Thymus (tissue), 11 donors: ENCODE measurements around the gene CSTF3. TPM values are rescaled to one million over a fixed set of nuclear protein-coding genes. Genes with fewer than 3 reads are reported as not detected.

Source experiments
- DNase-seq, 9 donors: peaks; one replicate each; pipeline ENCODE4 v3.0.0-alpha.2; 2013; ENCODE audit warnings: low spot score in 9 of 9, low read depth in 6 of 9, missing footprints in 1 of 9
- H3K27ac ChIP-seq, 2 donors: one replicate each; pipeline ENCODE4 v1.5.1; 2013; ENCODE audit warnings: control low read depth in 1 of 2, low read depth in 1 of 2, low read length in 1 of 2, mild to moderate bottlenecking in 1 of 2, moderate library complexity in 1 of 2
- H3K27me3 ChIP-seq, 2 donors: one replicate each; pipeline ENCODE4 v1.5.1; 2013; ENCODE audit warnings: low read length in 1 of 2; ENCODE audit not compliant: control insufficient read depth in 2 of 2, insufficient read depth in 1 of 2
- H3K36me3 ChIP-seq, 2 donors: one replicate each; pipeline ENCODE4 v1.5.1; 2013; ENCODE audit warnings: low read length in 1 of 2, mild to moderate bottlenecking in 1 of 2, moderate library complexity in 1 of 2; ENCODE audit not compliant: control insufficient read depth in 2 of 2, insufficient read depth in 2 of 2
- H3K4me1 ChIP-seq, 2 donors: one replicate each; pipeline ENCODE4 v1.5.1; 2013; ENCODE audit warnings: low read length in 2 of 2; ENCODE audit not compliant: control insufficient read depth in 2 of 2, insufficient read depth in 2 of 2
- H3K4me3 ChIP-seq, 2 donors: one replicate each; pipeline ENCODE4 v1.5.1; 2013; ENCODE audit warnings: low read length in 2 of 2, control low read depth in 1 of 2, mild to moderate bottlenecking in 1 of 2
- H3K9me3 ChIP-seq, 2 donors: one replicate each; pipeline ENCODE4 v1.5.1; 2013; ENCODE audit warnings: low read length in 1 of 2, mild to moderate bottlenecking in 1 of 2; ENCODE audit not compliant: control insufficient read depth in 2 of 2, insufficient read depth in 1 of 2
- WGBS: extraction: QIAGEN DNeasy Blood & Tissue Kit; methylation state at CpG from one replicate; pipeline ENCODE4 v1.1.7; 2013; 5-methylcytosine and 5-hydroxymethylcytosine counted together
- polyA plus RNA-seq: library from polyadenylated mRNA; stranded (reverse); fragments of 200-250 nt; gene quantifications from one replicate; pipeline ENCODE4 v1.2.3, GENCODE V29; 2013
- total RNA-seq: library from RNA; stranded (reverse); fragments of 120-200 nt; gene quantifications from one replicate; pipeline ENCODE4 v1.2.4, GENCODE V29; 2013
- donor health status: healthy.

The CSTF3 gene
- total and polyA plus RNA-seq, 2 donors: 23.3 to 46.1 TPM

GRCh38 chr11:33043221-33043830, 118.0 kb downstream of the CSTF3 start:
- Histone ChIP-seq H3K4me1 (peaks cover 10 to 11% of the 10 kb centered on the region in 2 donors), H3K9me3 (peaks cover 1 to 12% of the 10 kb centered on the region in 2 donors), H3K27me3 (no peaks in the 10 kb centered on the region), H3K36me3 (peaks cover 16 to 33% of the 10 kb centered on the region in 2 donors), H3K4me3 (no peak overlapping the region), H3K27ac (no peak overlapping the region)
- WGBS: 88% methylated on average over 2 of the region's 2 CpGs
- DNase-seq: no peak

- no peaks in the 10 kb centered on the region for H3K27me3 ChIP-seq
- H3K4me3 ChIP-seq: peak overlapping the region in 1 of 2 donors; percentile 66
- WGBS: 78% methylated on average over 5 of the region's 5 CpGs
- H3K9me3 ChIP-seq: peaks cover 1 to 12% of the 10 kb centered on the region in 2 donors
- no peak for DNase-seq
- peaks cover 10 to 11% of the 10 kb centered on the region in 2 donors for H3K4me1 ChIP-seq
- H3K36me3 ChIP-seq: peaks cover 14 to 24% of the 10 kb centered on the region in 2 donors
- peak overlapping the region in 1 of 2 donors; percentile 31 for H3K27ac ChIP-seq
Observed at GRCh38 chr11:33040862-33041453, 120.3 kb downstream of the CSTF3 start.

- Histone ChIP-seq H3K4me3 (peak overlapping the region; percentile 66 to 97), H3K27me3 (no peaks in the 10 kb centered on the region), H3K27ac (peak overlapping the region; percentile 93 to 95), H3K4me1 (peaks cover 9 to 10% of the 10 kb centered on the region in 2 donors), H3K36me3 (peaks cover 9 to 17% of the 10 kb centered on the region in 2 donors), H3K9me3 (peaks cover 1 to 4% of the 10 kb centered on the region in 2 donors)
- 7% methylated on average over 30 of the region's 30 CpGs for WGBS
- DNase-seq: peak in 2 of 9 donors; percentile 16 to 59
Observed at GRCh38 chr11:33040033-33040861, 121.0 kb downstream of the CSTF3 start.

GRCh38 chr11:33039274-33040032, 121.8 kb downstream of the CSTF3 start, which contains the start of gene TCP11L1:
TCP11L1 (plus strand) TSS chr11:33039572; CDS start chr11:33043774, 4,202 bp downstream.
- no peaks in the 10 kb centered on the region for H3K27me3 ChIP-seq
- under 1% methylated on average over 84 of the region's 84 CpGs for WGBS

GRCh38 chr11:33035011-33035410, 126.3 kb downstream of the CSTF3 start:
- 97% methylated on average over 1 of the region's 1 CpG for WGBS
- Histone ChIP-seq H3K27me3 (no peaks in the 10 kb centered on the region), H3K4me1 (peaks cover 0 to 2% of the 10 kb centered on the region in 2 donors), H3K4me3 (no peak overlapping the region), H3K9me3 (peaks cover 0 to 1% of the 10 kb centered on the region in 2 donors), H3K36me3 (no peaks in the 10 kb centered on the region), H3K27ac (no peak overlapping the region)
- no peak for DNase-seq

More at GRCh38 chr11:33039274-33040032, 121.8 kb downstream of the CSTF3 start, which contains the start of gene TCP11L1:
- Histone ChIP-seq H3K9me3 (peaks cover 0 to 1% of the 10 kb centered on the region in 2 donors), H3K4me3 (peak within 1 kb of the TSS; percentile 66 to 97), H3K4me1 (peaks cover 9 to 10% of the 10 kb centered on the region in 2 donors), H3K27ac (peak within 1 kb of the TSS; percentile 93 to 95), H3K36me3 (peaks cover 5 to 9% of the 10 kb centered on the region in 2 donors)
- peak in 7 of 9 donors; percentile 65 to 89 (median 75) for DNase-seq

Other genes starting within 250 kb of the CSTF3 start
- 3.2 TPM for gene DEPDC7, start 145.6 kb downstream of the CSTF3 start, total RNA-seq
- gene DEPDC7, start 145.6 kb downstream of the CSTF3 start, polyA plus RNA-seq: 6.6 TPM
- 7.4 TPM for gene TCP11L1, start 121.9 kb downstream of the CSTF3 start, total RNA-seq
- 7.3 TPM for gene TCP11L1, start 121.9 kb downstream of the CSTF3 start, polyA plus RNA-seq
- 60.7 TPM for gene HIPK3, start 95.9 kb upstream of the CSTF3 start, total RNA-seq
- 35.7 TPM for gene HIPK3, start 95.9 kb upstream of the CSTF3 start, polyA plus RNA-seq
- 0.38 TPM for gene KIAA1549L, start 214.6 kb upstream of the CSTF3 start, total RNA-seq
- gene KIAA1549L, start 214.6 kb upstream of the CSTF3 start, polyA plus RNA-seq: 0.11 TPM